K562 (cell line): ENCODE data around the gene AFF1. TPM values are rescaled to one million over a fixed set of nuclear protein-coding genes. Genes with fewer than 3 reads are reported as not detected.

ENCODE experiments used
- ATAC-seq: fragments of 200-7000 bp; cut with Tn5 transposase; 3 replicates; pipeline ENCODE4 v1.9.1; 2020; ENCODE audit warnings: moderate library complexity
- BruUV-seq: library from RNA; stranded (reverse); fragments of 400-500 nt; replicated peaks from 2 replicates; lab custom pipeline; 2021; lab: Mats Ljungman, UMichigan
- CTCF ChIA-PET: fragments of 300-600 bp; formaldehyde crosslinking; extraction: SDS; loops from one replicate; lab custom pipeline; 2021; ENCODE audit warnings: low intra/inter-chr PET ratio; lab: Yijun Ruan, JAX
- POLR2A ChIA-PET: fragments of 300-600, 350-650 bp; sonication (Branson Sonifier 250); formaldehyde crosslinking; extraction: SDS; loops from one replicate; lab custom pipeline; 2021; ENCODE audit warnings: antibody characterized with exemption, inconsistent platforms; lab: Yijun Ruan, JAX
- DNase-seq, 4 experiments: peaks; one replicate each; pipeline versions ENCODE4 v3.0.0 to v3.0.0-alpha.2; 2011 to 2018; ENCODE audit warnings: low spot score in 3 of 4, mixed read lengths in 3 of 4; ENCODE audit errors: extremely low read depth in 1 of 4
- FAIRE-seq: peaks from 2 replicates; lab custom pipeline; 2011; peaks lifted over from hg19 to GRCh38; lab: Jason Lieb, UNC
- H2AFZ ChIP-seq: 2 replicates; pipeline ENCODE4 v1.6.0; 2011; ENCODE audit warnings: low read depth, low read length, control low read depth, inconsistent platforms
- H3K27ac ChIP-seq: fragments of 200-600 bp; 3 replicates; pipeline ENCODE4 v1.8.0; 2011; ENCODE audit warnings: low read depth, mild to moderate bottlenecking, control low read depth, inconsistent platforms, low read length, moderate library complexity, mixed read lengths; ENCODE audit errors: extremely low read depth
- H3K27me3 ChIP-seq, 2 experiments: fragments of 300-600 bp in 1 of 2; 2 replicates in 1 of 2; 3 replicates in 1 of 2; pipeline versions ENCODE4 v1.6.0 to v1.8.0; 2011; ENCODE audit warnings: inconsistent platforms in 2 of 2, low read length in 2 of 2, mild to moderate bottlenecking in 1 of 2, mixed read lengths in 1 of 2, moderate library complexity in 1 of 2; ENCODE audit not compliant: control insufficient read depth in 2 of 2, insufficient read depth in 2 of 2
- H3K36me3 ChIP-seq: fragments of 300-600 bp; 3 replicates; pipeline ENCODE4 v1.8.0; 2011; ENCODE audit warnings: mild to moderate bottlenecking, low read length, inconsistent platforms; ENCODE audit not compliant: control insufficient read depth, insufficient read depth
- H3K4me1 ChIP-seq, 2 experiments: fragments of 200-600 bp in 1 of 2; replicated peaks in 1 of 2; 2 replicates in 1 of 2; 3 replicates in 1 of 2; pipeline versions ENCODE4 v1.5.1 to v1.8.0; 2011; ENCODE audit warnings: inconsistent platforms in 2 of 2, low read length in 2 of 2, mild to moderate bottlenecking in 1 of 2, mixed read lengths in 1 of 2, moderate library complexity in 1 of 2; ENCODE audit not compliant: control insufficient read depth in 2 of 2, insufficient read depth in 2 of 2
- H3K4me2 ChIP-seq: 2 replicates; pipeline ENCODE4 v1.6.1; 2011; ENCODE audit warnings: low read length, control low read depth, inconsistent platforms, mixed read lengths; ENCODE audit not compliant: insufficient read depth
- H3K4me3 ChIP-seq: fragments of 200-600 bp; sonication (generic), shearing (Covaris generic); 2 replicates; pipeline ENCODE4 v1.5.1; 2016; ENCODE audit warnings: control low read depth, inconsistent platforms
- H3K79me2 ChIP-seq: fragments of 200-600 bp; 3 replicates; pipeline ENCODE4 v1.8.0; 2011; ENCODE audit warnings: low read length, inconsistent platforms; ENCODE audit not compliant: control insufficient read depth, insufficient read depth
- H3K9ac ChIP-seq, 2 experiments: 2 replicates each; pipeline versions ENCODE4 v1.6.0 to v1.6.1; 2011; ENCODE audit warnings: low read depth in 2 of 2, low read length in 2 of 2, control low read depth in 1 of 2, inconsistent platforms in 1 of 2, mild to moderate bottlenecking in 1 of 2, mixed read lengths in 1 of 2; ENCODE audit not compliant: insufficient read depth in 1 of 2
- H3K9me1 ChIP-seq: one replicate; pipeline ENCODE4 v1.6.0; 2011; ENCODE audit warnings: inconsistent platforms, mild to moderate bottlenecking, low read length, moderate library complexity; ENCODE audit not compliant: control insufficient read depth, insufficient read depth
- H3K9me3 ChIP-seq: replicated peaks from 2 replicates; pipeline ENCODE4 v1.5.1; 2011; ENCODE audit warnings: low read depth, low read length, inconsistent platforms; ENCODE audit not compliant: control insufficient read depth, insufficient read depth
- H4K20me1 ChIP-seq: replicated peaks from 2 replicates; pipeline ENCODE4 v1.6.1; 2011; ENCODE audit warnings: low read length, inconsistent platforms, mixed read lengths; ENCODE audit not compliant: control insufficient read depth, insufficient read depth
- CBFA2T2 ChIP-seq: fragments of 450-650 bp; conservative IDR thresholded peaks from 2 replicates; pipeline ENCODE4 v1.6.1; 2017; ENCODE audit warnings: mild to moderate bottlenecking
- THAP12 ChIP-seq: fragments of 250-450 bp; sonication (Bioruptor Pico); IDR thresholded peaks from 2 replicates; pipeline ENCODE4 v1.9.0; 2021; ENCODE audit warnings: mild to moderate bottlenecking, inconsistent platforms
- ZNF140 ChIP-seq: fragments of 250-450 bp; sonication (Bioruptor Pico); IDR thresholded peaks from 2 replicates; pipeline ENCODE4 v1.8.0; 2021; ENCODE audit warnings: moderate library complexity, mild to moderate bottlenecking, inconsistent platforms
- ZNF217 ChIP-seq: sonication (generic); formaldehyde crosslinking; IDR thresholded peaks from 2 replicates; pipeline ENCODE4 v1.8.0; 2022; ENCODE audit warnings: mild to moderate bottlenecking, missing genetic modification reagents
- WGBS: fragments of 100-300 bp; shearing (Covaris generic); methylation state at CpG from one replicate; pipeline ENCODE4 v1.1.6; 2016; ENCODE audit warnings: low coverage, mixed read lengths; ENCODE audit not compliant: insufficient coverage; ENCODE audit errors: missing lambda C conversion rate; 5-methylcytosine and 5-hydroxymethylcytosine counted together
- in situ Hi-C: fragments of 300-500 bp; cut with MboI; formaldehyde crosslinking; loops from 4 replicates; pipeline ENCODE4 v1.15.0; 2018; ENCODE audit warnings: inconsistent platforms, mixed read lengths
- intact Hi-C: fragments of 100-400 bp; cut with micrococcal nuclease; formaldehyde crosslinking; loops from 2 replicates; pipeline ENCODE4 v1.14.2; 2022
- polyA plus RNA-seq, 8 experiments: library from polyadenylated mRNA; depleted of rRNA in 4 of 8; stranded (reverse) in 5 of 8; unstranded in 3 of 8; fragments of >200 nt; fragmentation: Nextera tagmentation in 2 of 8; fragmentation: Illumina TruSeq in 1 of 8; extraction: Ambion mirVana in 2 of 8; extraction: Trizol in 1 of 8; gene quantifications; 2 replicates each; pipeline versions ENCODE4 v1.2.1 to v1.2.3, GENCODE V29; 2011 to 2014; ENCODE audit warnings: inconsistent platforms in 1 of 8, missing spikeins in 1 of 8
- total RNA-seq, 7 experiments: library from RNA; depleted of rRNA in 6 of 7; stranded (reverse); fragments of >200 nt in 6 of 7; fragmentation: Illumina TruSeq in 2 of 7; extraction: Trizol in 2 of 7; gene quantifications; 2 replicates each; pipeline versions ENCODE4 v1.2.1 to v1.2.3, GENCODE V29; 2011 to 2021; ENCODE audit warnings: low replicate concordance in 1 of 7

Gene AFF1
- total and polyA plus RNA-seq, 9 of the 15 experiments (the other 6 are each of a cell fraction or from before 2014, with no cell fraction given): 4.1 to 47.5 (median 17.2) TPM

- Histone ChIP-seq H3K79me2 (peaks cover 83% of the 10 kb centered on the region), H3K9me1 (no peaks in the 10 kb centered on the region), H3K4me3 (no peak overlapping the region), H3K9me3 (no peaks in the 10 kb centered on the region), H3K27ac (no peak overlapping the region), H4K20me1 (peaks cover 10% of the 10 kb centered on the region; the same call in 1 of the 2 replicates), H3K4me2 (no peak overlapping the region), H3K36me3 (peaks cover 43% of the 10 kb centered on the region), H2AFZ (no peak overlapping the region), H3K4me1 (peaks cover 4 to 22% of the 10 kb centered on the region in 2 experiments; a peak in 4 of 5 replicates), H3K9ac (no peak overlapping the region), H3K27me3 (no peaks in the 10 kb centered on the region)
- whole genome bisulfite sequencing: 92% methylated on average over 5 of the region's 5 CpGs
- POLR2A ChIA-PET: no interaction called here
- TF ChIP-seq CBFA2T2 (no peak), ZNF140 (CRISPR knock-in tag) (no peak), ZNF217 (CRISPR knock-in tag) (no peak)
- ATAC-seq: no peak
- DNase-seq: no peak
- CTCF ChIA-PET: no interaction called here
- intact Hi-C loops (no loop called here), in situ Hi-C loops (no loop called here)
- no TSS peak for BruUV-seq
- FAIRE-seq: no peak
Observed at GRCh38 chr4:87060957-87061356, 126.1 kb downstream of the AFF1 start.

GRCh38 chr4:87065021-87065420 is 130.2 kb downstream of the AFF1 start:
- BruUV-seq: no TSS peak
- ChIA-PET CTCF (no interaction called here), POLR2A (no interaction called here)
- no peaks in the 10 kb centered on the region for H3K9me1 ChIP-seq
- H3K4me2 ChIP-seq: no peak overlapping the region
- no peak overlapping the region for H3K9ac ChIP-seq
- FAIRE-seq: no peak
- no peak for ATAC-seq
- in situ Hi-C loops: no loop called here
- H3K79me2 ChIP-seq: peaks cover 70% of the 10 kb centered on the region
- peaks cover 33% of the 10 kb centered on the region; the same call in 2 of the 3 replicates for H3K36me3 ChIP-seq
- no peak overlapping the region for H3K4me3 ChIP-seq
- H3K27me3 ChIP-seq: no peaks in the 10 kb centered on the region
- DNase-seq: no peak
- H3K4me1 ChIP-seq: no peaks in the 10 kb centered on the region
- no peak for TF ChIP-seq THAP12
- intact Hi-C loops: no loop called here
- no peaks in the 10 kb centered on the region for H3K9me3 ChIP-seq
- no peak overlapping the region for H3K27ac ChIP-seq
- 58% methylated on average over 6 of the region's 6 CpGs for WGBS
- no peak overlapping the region for H2AFZ ChIP-seq
- H4K20me1 ChIP-seq: peaks cover 11% of the 10 kb centered on the region; the same call in 1 of the 2 replicates
